GM21717 (cell line): ENCODE measurements around the gene TGFB1I1.
"Not testable (repeated sequence)": the region's sequence is repeated elsewhere in the genome, so short reads cannot be mapped to it uniquely, and the experiment has no call there.

ENCODE experiments used
- ATAC-seq: cut with Tn5 transposase; IDR thresholded peaks from one replicate; pipeline ENCODE4 v1.9.1; 2021; ENCODE audit warnings: mild to moderate bottlenecking, moderate library complexity; ENCODE audit not compliant: unreplicated experiment

Gene TGFB1I1

GRCh38 chr16:31471875-31472708, at the start of gene TGFB1I1:
Gene TGFB1I1 (plus strand): TSS chr16:31472152. CDS start chr16:31472189, 37 bp downstream.
- ATAC-seq: no peak

- ATAC-seq: no peak
These were observed 48.7 kb upstream of the TGFB1I1 start for GRCh38 chr16:31423241-31423640.

GRCh38 chr16:31423801-31424200, 48.2 kb upstream of the TGFB1I1 start:
- no peak for ATAC-seq

GRCh38 chr16:31427441-31428278, 44.3 kb upstream of the TGFB1I1 start:
- ATAC-seq: no peak

- ATAC-seq: no peak
These were observed 43.7 kb upstream of the TGFB1I1 start, which contains the start of gene COX6A2 for GRCh38 chr16:31428279-31428597. Gene COX6A2 (minus strand): TSS chr16:31428360. CDS start chr16:31428325, 35 bp downstream.

GRCh38 chr16:31428638-31429247, 43.2 kb upstream of the TGFB1I1 start:
- no peak for ATAC-seq

- no peak for ATAC-seq
These were observed 42.6 kb upstream of the TGFB1I1 start for GRCh38 chr16:31429314-31429713.

GRCh38 chr16:31429796-31430195, 42.2 kb upstream of the TGFB1I1 start:
- no peak for ATAC-seq

- ATAC-seq: no peak
These were observed 41.4 kb upstream of the TGFB1I1 start for GRCh38 chr16:31430380-31431052.

GRCh38 chr16:31435341-31436220, 36.4 kb upstream of the TGFB1I1 start:
- no peak for ATAC-seq

GRCh38 chr16:31436221-31437045, 35.5 kb upstream of the TGFB1I1 start:
- ATAC-seq: no peak

- no peak for ATAC-seq
These were observed 33.5 kb upstream of the TGFB1I1 start for GRCh38 chr16:31438414-31438813.

- not testable (repeated sequence) for ATAC-seq
These were observed 32.9 kb upstream of the TGFB1I1 start for GRCh38 chr16:31439023-31439422.

- no peak for ATAC-seq
These were observed 32.4 kb upstream of the TGFB1I1 start for GRCh38 chr16:31439519-31439918.

- ATAC-seq: no peak
These were observed 31.3 kb upstream of the TGFB1I1 start for GRCh38 chr16:31440516-31441184.

- ATAC-seq: no peak
These were observed 30.0 kb upstream of the TGFB1I1 start for GRCh38 chr16:31441956-31442355.

GRCh38 chr16:31445931-31446330, 26.0 kb upstream of the TGFB1I1 start:
- not testable (repeated sequence) for ATAC-seq

GRCh38 chr16:31451201-31451600, 20.8 kb upstream of the TGFB1I1 start:
- ATAC-seq: no peak
